HL-60 (cell line): ENCODE results near the gene FMO1.
"Not testable (repeated sequence)": the region's sequence is repeated elsewhere in the genome, so short reads cannot be mapped to it uniquely, and the experiment has no call there.

Experiments used
- DNase-seq, 2 experiments: peaks; one replicate each; pipeline ENCODE4 v3.0.0-alpha.2; 2010 to 2020; ENCODE audit warnings: low read depth in 1 of 2, low spot score in 1 of 2
- H3K27ac ChIP-seq: fragments of 250-450 bp; sonication (Bioruptor Pico); replicated peaks from 2 replicates; pipeline ENCODE4 v1.5.1; 2020; ENCODE audit warnings: mild to moderate bottlenecking, moderate library complexity
- H3K27me3 ChIP-seq: fragments of 250-450 bp; sonication (Bioruptor Pico); 2 replicates; pipeline ENCODE4 v1.5.1; 2021; ENCODE audit warnings: mild to moderate bottlenecking, moderate library complexity; ENCODE audit not compliant: insufficient read depth, poor library complexity, severe bottlenecking
- H3K4me3 ChIP-seq: replicated peaks from 2 replicates; pipeline ENCODE4 v1.5.1; 2011; ENCODE audit warnings: mild to moderate bottlenecking, control low read depth, low read length; ENCODE audit not compliant: insufficient read depth
- GABPA ChIP-seq: IDR thresholded peaks from 2 replicates; pipeline ENCODE4 v1.6.1; 2012; ENCODE audit warnings: low read depth
- POLR2AphosphoS5 ChIP-seq: IDR thresholded peaks from 2 replicates; pipeline ENCODE4 v1.6.1; 2012; ENCODE audit warnings: low read depth
- SPI1 ChIP-seq: IDR thresholded peaks from 2 replicates; pipeline ENCODE4 v1.6.1; 2012; ENCODE audit warnings: low read depth, mild to moderate bottlenecking, borderline replicate concordance
- TF ChIP-seq, protein P1 (sequence below): IDR thresholded peaks from one replicate; pipeline ENCODE4 v1.5.1; 2011; ENCODE audit warnings: low read length, control low read depth, inconsistent platforms; ENCODE audit not compliant: insufficient read depth
- TF ChIP-seq, protein P2 (sequence below): IDR thresholded peaks from 2 replicates; pipeline ENCODE4 v1.6.1; 2012; ENCODE audit warnings: low read depth; ENCODE audit not compliant: insufficient replicate concordance

FMO1 gene

GRCh38 chr1:171220581-171221054 is 27.7 kb upstream of the FMO1 start:
- Histone ChIP-seq H3K4me3 (no peak overlapping the region), H3K27me3 (no peaks in the 10 kb centered on the region), H3K27ac (no peak overlapping the region)
- no peak for DNase-seq
- TF ChIP-seq, protein P1, sequence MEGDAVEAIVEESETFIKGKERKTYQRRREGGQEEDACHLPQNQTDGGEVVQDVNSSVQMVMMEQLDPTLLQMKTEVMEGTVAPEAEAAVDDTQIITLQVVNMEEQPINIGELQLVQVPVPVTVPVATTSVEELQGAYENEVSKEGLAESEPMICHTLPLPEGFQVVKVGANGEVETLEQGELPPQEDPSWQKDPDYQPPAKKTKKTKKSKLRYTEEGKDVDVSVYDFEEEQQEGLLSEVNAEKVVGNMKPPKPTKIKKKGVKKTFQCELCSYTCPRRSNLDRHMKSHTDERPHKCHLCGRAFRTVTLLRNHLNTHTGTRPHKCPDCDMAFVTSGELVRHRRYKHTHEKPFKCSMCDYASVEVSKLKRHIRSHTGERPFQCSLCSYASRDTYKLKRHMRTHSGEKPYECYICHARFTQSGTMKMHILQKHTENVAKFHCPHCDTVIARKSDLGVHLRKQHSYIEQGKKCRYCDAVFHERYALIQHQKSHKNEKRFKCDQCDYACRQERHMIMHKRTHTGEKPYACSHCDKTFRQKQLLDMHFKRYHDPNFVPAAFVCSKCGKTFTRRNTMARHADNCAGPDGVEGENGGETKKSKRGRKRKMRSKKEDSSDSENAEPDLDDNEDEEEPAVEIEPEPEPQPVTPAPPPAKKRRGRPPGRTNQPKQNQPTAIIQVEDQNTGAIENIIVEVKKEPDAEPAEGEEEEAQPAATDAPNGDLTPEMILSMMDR, result no peak
- TF ChIP-seq, protein P2, sequence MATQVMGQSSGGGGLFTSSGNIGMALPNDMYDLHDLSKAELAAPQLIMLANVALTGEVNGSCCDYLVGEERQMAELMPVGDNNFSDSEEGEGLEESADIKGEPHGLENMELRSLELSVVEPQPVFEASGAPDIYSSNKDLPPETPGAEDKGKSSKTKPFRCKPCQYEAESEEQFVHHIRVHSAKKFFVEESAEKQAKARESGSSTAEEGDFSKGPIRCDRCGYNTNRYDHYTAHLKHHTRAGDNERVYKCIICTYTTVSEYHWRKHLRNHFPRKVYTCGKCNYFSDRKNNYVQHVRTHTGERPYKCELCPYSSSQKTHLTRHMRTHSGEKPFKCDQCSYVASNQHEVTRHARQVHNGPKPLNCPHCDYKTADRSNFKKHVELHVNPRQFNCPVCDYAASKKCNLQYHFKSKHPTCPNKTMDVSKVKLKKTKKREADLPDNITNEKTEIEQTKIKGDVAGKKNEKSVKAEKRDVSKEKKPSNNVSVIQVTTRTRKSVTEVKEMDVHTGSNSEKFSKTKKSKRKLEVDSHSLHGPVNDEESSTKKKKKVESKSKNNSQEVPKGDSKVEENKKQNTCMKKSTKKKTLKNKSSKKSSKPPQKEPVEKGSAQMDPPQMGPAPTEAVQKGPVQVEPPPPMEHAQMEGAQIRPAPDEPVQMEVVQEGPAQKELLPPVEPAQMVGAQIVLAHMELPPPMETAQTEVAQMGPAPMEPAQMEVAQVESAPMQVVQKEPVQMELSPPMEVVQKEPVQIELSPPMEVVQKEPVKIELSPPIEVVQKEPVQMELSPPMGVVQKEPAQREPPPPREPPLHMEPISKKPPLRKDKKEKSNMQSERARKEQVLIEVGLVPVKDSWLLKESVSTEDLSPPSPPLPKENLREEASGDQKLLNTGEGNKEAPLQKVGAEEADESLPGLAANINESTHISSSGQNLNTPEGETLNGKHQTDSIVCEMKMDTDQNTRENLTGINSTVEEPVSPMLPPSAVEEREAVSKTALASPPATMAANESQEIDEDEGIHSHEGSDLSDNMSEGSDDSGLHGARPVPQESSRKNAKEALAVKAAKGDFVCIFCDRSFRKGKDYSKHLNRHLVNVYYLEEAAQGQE, result no peak
- TF ChIP-seq POLR2AphosphoS5 (no peak), SPI1 (no peak), GABPA (no peak)

- TF ChIP-seq SPI1, result no peak
- no peak for TF ChIP-seq GABPA
- TF ChIP-seq, protein P2, result no peak
- TF ChIP-seq, protein P1, result no peak
- TF ChIP-seq POLR2AphosphoS5, result no peak
- no peak for DNase-seq
- Histone ChIP-seq H3K27ac (no peak overlapping the region), H3K4me3 (no peak overlapping the region), H3K27me3 (no peaks in the 10 kb centered on the region)
These were observed 26.4 kb upstream of the FMO1 start for GRCh38 chr1:171221665-171222591.

DNA sequence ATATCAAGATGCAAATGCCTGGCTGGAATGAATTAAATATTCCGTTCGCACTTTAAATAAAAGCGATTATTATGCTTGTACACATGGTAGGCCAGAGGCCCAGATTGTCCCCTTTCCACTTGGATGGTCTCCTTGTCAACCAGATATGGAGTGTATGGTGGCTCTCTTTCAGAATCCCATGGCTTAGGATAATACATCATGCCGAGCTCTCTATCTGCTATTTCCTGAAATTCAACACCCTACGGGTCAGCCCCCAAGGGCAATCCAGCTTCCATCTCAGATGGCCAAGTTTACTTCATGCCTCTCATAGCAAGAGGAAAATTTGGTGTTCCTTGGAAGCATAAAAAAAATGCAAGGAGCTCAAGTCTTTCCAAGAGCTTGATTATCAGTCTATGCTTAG is 25.4 kb upstream of the FMO1 start:
- H3K27me3 ChIP-seq, result no peaks in the 10 kb centered on the region
- DNase-seq, result no peak
- TF ChIP-seq, protein P2, result no peak
- no peak for TF ChIP-seq POLR2AphosphoS5
- TF ChIP-seq, protein P1, result no peak
- no peak overlapping the region for H3K27ac ChIP-seq
- H3K4me3 ChIP-seq, result no peak overlapping the region

- H3K27me3 ChIP-seq, H3K27ac ChIP-seq, H3K4me3 ChIP-seq, DNase-seq: not testable (repeated sequence)
These were observed 24.0 kb upstream of the FMO1 start for GRCh38 chr1:171224257-171224656.
